Activated CD8-positive, alpha-beta memory T cell treated with anti-CD3 and anti-CD28 coated beads, Interleukin-2, amount 50 U/mL, for 4 hours (primary cell): ENCODE measurements around the gene MAML3.
"Not testable (repeated sequence)": the region's sequence is repeated elsewhere in the genome, so short reads cannot be mapped to it uniquely, and the experiment has no call there.

Experiments used
- DNase-seq: peaks from one replicate; pipeline ENCODE4 v3.0.0-alpha.2; 2020

MAML3 gene

DNA sequence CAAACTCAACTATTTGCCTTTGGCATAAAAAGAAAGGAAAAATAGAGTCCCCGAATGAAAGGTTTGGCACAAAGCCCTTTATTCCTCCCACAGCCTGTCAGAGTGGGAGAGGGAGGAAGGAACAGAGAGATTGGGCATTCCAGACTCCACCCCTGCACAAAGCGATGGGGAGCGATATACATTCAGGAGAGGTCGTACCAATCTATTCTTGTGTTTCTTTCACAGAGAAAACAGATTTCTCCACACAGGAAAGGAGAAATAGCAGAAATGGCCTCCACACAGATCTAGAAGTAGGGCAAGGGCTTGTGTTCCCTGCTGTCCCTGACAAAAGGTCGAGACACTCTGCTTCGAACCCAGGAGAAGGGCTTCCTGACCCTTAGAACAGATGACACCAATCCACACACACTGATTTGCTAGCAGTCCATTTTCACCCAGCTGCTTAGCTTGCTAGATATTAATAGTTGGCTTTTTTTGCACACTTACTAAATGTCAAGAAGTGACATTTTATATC is 197.4 kb downstream of the MAML3 start:
- DNase-seq = no peak

DNA sequence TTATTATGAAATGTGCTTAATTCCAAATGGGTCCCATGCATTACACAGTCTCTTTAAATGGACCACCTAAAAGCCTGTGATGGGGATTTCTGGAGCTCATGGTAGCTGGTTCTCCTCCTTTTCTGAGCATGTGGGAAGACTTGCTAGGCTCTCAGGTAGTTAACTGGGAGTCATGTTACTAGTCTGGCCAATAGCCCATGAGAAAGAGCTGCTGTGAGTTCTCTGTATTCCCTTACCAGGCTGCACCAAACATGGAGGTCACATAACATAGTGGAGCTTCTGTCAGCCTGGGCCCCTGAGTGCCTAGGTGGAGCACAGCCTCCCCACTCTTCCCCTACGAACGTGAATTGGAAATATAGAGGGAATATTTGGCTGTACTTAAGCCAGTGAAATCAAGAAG is 198.4 kb downstream of the MAML3 start:
- no peak for DNase-seq

DNA sequence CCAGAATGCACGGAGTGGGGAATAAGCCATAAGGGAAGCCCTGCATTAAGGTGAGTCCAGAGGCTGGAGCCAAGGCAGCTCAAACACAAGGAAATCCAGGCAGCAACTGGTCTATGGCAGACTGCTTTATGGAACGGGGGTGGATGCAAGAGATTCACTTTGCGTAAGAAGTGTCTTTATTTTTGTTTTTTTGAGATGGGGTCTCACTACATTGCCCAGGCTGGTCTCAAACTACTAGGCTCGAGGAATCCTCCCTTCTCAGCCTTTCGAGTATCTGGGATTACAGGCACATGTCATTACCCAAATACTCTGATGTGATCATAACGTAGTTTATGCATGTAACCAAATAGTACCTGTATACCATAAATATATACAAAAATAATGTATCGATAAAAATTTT is 199.5 kb downstream of the MAML3 start:
- DNase-seq = no peak

DNA sequence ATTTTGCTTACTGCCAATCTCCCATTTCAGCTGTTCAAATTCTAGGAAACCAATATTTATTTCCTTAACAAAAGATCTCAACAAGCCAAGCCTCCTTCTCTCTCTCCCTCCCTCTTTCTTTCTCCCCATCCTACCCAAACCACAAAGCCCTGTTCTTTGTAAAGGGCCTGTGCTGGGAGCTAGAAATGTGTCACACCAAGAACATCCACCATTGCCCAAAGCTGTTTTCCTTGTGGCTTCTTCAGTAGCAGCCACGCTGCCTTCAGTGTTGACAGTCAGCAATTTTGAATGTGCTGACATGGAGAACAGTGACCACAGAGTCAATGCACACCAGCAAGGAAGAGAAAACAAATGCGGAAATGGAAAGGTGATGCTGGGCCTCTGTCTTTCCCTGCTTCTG is 203.0 kb downstream of the MAML3 start:
- DNase-seq = no peak

DNA sequence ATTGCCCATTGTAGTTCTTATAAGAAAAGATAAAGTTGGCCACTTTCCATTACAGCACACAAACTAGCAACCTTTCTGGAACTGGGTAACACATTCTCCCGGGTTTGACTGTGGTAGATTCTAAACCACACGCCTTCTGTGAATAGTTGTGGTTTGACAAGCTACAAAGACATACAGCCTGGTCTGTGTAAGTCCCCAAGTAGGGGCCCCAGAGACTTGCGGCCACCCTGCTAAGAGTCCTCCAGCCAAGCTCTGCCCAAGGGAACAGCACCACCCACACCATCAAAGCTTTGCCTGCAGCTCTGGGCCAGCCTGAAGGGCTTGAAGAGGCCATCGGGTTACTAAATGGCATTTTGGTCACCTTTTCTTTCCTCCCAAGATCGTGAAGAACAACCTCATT is 203.4 kb downstream of the MAML3 start:
- no peak for DNase-seq

DNA sequence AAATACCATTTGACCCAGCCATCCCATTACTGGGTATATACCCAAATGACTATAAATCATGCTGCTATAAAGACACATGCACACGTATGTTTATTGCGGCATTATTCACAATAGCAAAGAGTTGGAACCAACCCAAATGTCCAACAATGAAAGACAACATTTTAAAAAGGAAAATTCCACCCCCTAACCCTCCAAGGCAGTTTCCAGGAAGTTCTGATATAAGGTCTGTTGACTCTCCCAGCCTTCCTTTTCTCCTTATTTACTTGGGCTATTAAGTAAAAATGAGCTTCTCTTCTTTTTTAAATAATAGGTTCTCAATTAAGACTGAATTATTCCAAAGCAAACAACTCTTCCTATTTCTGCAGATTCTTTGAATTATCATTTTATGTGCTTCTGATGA is 209.1 kb downstream of the MAML3 start:
- not testable (repeated sequence) for DNase-seq

DNA sequence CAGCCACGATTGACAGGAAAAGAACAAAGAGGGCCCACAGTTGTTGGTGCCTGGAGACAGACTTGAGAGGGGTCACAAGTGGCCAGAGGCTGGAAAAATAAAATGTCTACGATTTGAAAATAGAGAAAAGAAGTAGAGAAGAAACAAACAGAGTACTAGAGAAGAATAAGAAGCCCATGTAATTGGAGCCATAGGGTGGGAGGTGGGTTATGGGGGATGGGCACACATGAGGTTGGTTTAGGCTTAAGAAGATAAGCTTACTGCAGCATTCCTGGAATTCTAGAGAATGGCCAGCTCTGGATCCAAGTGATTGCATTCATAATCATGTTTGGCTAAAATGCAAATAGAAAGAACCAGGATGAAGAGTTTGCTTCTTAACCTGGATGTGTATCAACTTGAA is 210.7 kb downstream of the MAML3 start:
- no peak for DNase-seq

DNA sequence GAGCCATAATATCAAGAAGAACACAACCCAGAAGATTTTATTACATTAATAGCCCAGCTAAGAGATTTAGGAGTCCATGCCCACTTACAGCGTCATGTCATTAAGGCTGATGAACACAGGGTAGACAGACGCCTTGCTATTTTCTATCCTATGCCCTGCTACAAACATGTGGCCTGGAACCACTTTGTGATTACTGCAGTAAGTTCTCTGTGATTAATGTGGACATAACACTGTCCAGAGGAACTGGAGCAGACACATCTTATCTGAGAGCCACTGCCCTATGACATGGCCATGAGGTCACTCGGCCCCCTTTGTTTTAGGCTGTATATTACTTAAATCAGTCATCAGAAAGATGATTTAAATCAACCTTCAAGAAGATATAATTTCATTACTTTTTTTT is 211.7 kb downstream of the MAML3 start:
- no peak for DNase-seq

DNA sequence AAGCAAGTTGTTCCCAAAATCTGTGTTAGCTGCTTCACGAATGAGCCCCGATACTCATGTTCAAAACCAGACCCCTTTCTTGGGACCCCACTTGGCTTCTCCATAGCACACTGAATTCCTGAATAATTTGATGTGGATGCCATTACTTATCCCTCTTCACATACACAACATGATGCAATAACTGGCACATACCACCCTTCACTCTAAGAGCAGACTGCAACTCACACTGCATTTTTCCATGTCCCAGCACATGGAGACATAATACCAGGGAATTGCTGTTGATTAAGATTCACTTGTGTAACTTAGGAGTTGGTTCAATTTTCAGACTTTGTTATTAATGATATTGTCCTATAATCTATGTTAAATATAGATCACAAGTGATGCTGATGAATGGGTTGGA is 213.4 kb downstream of the MAML3 start:
- DNase-seq = no peak

DNA sequence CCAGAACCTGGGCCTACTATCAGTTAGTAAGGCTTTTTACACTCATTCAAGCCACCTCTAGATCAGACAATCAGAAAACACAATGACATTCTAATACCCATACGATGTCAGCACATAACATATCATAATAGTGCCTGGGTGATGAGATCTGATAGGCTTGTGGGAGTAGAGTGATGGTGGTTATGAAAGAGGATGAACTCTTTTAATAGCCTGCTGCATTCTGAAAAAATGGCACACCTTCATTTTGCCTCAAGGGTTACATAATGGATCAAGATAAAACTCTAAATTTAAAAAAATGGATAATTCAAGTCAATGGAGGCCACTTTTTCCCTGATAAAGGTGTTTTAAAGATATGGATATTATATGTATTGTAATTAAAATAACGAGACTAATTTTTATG is 215.6 kb downstream of the MAML3 start:
- no peak for DNase-seq

DNA sequence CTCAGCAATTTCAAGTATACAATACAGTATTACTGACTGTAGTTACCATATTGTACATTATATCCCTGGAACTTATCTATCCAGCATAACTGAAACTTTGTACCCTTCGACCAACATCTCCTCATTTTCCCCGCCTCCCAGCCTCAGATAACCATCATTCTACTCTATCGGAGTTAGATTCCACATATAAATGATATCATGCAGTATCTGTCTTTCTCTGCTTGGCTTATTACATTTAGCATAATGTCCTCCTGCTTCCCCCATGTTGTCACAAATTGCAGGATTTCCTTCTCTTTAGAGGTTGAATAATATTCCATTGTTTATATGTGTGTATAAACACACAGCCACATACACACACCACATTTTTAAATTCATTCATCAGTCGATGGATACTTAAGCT is 218.1 kb downstream of the MAML3 start:
- no peak for DNase-seq

DNA sequence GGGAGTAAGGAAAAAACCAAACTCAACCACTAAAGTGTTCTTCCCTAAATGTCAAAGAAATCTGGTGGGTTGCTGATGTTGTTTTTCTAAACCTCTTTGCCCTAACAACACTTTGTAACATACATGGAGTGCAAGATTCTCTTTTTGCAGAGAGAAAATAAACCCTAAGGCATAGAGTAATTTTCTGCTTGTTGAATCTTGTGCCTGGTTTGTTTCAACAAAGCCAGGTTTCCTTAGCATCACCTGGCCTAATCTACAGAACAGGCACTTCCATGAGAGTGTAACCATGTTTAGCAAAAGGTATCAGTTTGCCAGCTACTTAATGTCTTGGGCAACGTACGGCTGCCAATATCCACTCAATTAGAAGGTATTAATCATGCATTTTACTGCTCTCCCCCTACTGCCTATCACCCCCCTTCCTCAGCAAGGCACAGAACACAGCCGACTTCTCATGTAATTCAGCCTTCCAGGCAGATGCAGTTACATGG is 219.2 kb downstream of the MAML3 start:
- DNase-seq = no peak

DNA sequence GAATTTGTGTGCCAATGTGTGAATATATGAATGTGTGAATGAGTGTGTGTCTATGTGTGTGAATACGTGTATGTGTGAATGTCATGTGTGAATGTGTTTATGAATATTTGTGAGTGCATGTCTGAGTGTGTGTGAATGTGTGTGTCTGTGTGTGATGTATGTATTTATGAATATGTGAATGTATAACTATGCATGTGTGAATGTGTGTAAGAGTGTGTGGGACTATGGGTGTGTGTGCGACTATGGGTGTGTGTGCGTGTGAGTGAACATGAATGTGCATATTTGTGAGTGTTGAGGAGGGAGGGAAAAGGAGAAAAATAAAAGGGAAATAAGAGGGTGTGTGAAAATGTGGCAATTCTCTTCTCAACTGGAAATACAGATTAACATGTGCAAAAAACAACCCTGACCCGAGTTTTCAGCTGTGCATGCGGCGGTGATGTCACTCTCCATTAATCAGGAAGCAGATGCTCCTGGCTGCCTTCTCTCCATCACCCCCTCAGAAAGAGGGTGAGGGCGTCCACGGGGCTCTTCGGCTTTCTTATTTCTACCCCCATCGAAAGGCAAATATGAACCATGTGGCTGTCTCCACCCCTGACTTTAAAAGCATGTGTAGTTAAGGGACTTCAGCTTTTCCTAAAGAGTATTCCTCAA is 219.8 kb downstream of the MAML3 start:
- DNase-seq = no peak

DNA sequence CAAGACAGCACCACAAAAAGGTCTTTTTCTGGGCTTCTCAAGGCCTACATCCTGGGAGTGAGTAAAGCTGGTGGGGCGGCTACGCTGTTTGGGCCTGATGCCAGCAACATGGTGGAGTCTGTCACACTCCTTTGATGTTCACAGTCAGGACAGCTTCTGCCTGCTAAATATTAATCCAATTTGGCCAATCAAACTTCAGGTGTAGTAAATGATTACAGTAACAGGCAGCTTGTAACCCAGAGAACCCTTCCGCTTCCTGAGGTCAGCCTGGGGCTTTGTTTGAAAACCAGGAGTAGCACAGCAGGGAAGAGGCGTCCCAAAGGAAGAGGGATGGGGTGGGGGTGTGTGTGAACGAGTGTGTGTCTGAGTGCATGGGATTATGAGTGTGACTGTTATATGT is 220.4 kb downstream of the MAML3 start:
- no peak for DNase-seq

DNA sequence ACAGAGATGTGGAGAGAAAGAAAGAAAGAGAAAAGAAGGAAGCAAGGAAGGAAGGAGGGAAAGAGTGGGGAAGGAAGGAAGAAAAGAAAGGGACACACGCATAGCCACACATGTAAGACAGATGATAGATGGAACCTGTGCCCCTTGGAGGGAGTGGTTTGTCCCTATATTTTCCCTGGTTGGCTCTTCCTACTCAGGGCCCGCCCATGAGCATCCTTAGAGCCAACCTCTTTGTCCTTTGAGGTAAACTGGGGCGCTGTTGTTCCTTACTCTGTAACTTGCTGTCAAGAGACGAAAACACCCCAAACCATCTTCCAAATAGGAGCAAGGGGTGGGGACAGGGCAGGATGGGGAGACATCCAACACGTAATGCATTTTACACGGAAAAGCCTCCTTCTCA is 220.9 kb downstream of the MAML3 start:
- DNase-seq = no peak

DNA sequence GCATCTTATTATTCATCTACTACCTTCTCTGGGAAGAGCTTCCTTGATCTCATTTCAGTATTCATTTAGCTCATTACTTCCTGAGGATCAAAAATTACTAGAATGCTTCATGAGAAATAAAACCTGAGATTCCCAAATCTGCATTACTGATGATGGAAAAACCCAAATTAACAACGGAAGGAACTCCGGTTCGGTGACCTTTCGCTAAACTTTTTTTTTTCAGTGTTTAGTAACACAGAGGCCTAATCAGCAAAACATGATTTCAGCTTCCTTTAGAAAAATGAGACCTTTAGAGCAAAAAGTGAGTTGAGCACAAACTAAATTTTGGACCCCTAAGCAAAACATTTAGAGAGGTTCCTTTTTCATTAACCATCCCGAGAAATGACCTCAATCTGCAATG is 229.2 kb downstream of the MAML3 start:
- no peak for DNase-seq

DNA sequence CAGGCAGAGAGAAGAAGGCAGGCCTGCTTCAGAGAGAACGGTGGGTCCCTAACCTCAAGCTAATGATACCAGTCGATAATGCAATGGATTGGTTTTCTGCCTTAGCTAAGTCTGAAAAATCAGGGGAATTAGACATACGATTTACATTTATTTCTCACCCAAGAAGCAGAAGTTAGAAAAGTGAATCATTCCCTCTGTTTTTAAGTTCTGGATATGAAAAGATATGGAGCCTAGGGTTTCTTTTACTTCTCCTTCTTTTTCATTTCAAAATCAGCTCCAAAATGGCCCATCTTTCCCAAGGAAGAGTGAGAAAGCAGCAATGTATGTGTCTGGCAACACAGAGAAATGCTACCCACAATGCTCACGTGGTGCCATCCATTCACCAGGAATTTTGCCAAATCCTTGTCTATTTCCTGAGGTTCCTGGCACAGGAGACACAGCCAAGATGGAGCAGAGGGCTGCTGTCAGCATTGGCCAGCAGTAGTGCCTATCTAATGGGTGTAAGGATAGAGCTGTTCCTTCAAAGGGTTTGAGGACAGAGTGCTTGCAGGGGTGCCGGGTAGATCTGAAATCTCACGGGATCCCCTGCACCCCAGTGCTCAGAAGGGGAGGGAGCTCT is 231.5 kb downstream of the MAML3 start:
- DNase-seq = no peak

DNA sequence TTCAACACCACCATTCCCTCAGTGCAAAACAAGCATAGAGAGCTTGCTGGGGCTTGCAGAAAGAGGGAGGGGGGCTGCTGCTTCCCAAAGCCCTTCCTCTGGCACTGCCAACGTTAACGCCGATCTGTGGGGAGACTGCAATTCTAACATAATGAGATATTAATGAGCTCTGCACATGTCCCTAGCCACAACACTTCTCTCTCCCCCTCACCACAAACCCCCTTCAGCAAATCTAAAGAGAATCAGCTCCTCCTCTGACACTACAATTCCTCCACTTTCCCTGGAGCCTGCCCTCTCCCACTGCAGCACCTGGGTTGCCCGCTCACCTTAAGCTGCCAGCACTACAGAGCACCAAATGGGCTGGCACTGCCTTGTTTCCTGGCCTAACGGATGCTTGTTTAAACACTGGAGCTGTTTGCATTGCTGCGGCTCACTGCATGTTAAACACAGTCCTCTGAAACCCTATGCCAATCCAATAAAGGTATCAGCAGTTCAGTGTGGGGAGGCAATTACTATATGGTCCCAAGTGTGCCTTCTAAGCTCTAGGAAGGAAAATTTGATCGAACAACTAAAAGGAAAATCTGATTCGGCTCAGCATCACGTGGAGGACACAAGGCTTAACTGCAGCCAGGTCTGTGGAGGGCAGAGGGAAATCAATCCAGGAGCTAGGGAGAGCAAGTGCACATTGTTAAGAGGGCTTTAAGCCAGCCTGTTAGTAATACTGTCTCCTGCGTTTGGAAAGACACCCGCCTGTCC is 232.4 kb downstream of the MAML3 start:
- no peak for DNase-seq

DNA sequence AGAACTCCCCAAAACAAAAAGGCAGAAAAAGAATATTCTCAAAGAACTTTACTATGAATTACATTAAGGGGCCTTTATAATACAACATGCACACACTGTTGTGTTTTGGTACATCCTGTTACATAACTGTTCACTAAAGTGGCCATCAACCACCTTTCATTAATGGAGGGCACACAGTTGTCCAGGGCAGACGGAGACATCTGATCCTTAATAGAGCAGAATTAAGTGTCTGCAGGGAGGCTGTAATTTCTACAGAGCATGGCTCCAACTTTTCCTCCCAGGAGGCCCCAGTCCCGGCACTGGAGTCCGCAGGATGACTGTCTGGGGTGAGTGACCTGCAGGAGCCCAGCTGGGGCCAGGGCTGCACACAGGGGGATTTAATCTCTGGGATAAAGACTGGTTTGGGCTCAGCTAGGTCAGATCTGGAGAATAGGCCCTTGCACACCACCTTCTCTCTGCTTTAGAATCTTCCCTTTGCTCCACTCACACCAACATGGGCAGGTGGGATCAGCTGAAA is 233.4 kb downstream of the MAML3 start:
- no peak for DNase-seq

DNA sequence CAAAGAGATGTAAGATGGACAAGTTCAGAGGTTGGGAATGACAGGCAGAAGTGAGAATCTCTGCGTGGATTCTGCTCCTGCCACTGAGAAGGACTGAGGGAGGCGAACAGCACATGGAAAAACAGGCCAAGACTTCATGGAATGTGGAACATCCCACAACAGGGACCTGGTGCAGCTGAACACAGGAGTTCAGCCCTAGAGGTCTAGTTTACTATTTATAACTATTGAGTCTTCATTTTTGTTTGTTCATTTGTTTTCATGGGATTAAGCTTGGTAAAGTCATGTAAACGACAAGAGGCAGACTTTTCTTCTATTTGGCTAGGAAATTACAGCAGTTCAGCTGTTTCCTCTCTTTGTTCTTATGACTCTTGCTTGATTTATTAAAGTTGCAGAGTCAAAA is 234.5 kb downstream of the MAML3 start:
- DNase-seq = no peak

DNA sequence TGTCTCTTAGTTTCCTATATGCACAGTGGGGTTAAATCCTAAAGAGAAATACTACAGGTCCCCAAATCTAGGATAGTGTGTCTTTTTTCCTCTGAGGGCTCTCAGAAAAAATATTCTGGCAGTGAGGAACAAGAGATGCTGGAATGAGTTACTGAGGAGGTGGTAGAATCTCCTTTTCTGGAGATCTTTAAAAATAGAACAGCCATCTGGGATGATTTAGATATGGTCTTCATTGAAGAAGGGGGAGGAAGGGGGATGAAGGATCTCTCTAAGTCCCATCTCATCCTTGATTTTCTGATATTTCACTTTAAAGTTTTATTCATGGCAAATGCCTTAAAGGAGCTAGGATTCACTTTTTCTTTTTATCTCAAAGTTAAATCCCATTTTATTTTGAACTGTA is 235.0 kb downstream of the MAML3 start:
- DNase-seq = no peak

DNA sequence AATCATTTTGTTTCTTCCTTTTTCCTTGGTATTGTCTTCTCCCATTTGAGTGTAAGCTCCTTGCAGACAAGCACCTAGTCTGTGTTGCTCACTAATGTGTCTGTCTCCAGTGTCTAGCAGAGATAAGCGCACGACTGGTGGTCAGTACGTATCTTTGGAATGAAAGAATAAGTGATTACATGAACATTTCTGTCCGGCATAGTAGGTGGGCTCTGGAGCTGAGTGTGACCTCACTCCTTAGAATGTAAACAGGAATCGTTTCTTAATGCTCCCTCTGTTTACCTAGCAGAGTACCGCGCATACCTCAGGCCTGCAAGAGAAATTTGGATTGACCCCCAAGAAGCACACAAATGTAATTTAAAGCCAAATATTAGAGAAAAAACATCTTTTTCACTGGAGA is 235.4 kb downstream of the MAML3 start:
- no peak for DNase-seq

DNA sequence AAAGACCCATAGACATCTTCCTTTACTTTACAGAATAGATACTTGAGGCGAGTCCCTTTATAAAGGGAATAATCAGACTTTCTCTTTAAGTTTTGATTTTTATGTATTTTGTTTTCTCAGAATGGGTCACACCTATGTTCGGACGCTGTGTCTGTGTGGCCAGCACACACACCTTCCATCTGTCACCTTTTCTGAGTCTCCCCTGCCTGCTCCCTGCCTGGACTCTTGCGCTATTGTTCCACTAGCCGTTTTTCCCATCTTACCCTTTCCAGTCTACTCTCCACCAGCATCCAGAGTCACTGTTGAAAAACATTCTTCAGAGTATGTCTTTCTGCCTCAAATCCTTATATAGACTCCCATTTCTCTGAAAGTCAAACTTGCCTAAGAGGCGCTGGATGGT is 236.1 kb downstream of the MAML3 start:
- no peak for DNase-seq

DNA sequence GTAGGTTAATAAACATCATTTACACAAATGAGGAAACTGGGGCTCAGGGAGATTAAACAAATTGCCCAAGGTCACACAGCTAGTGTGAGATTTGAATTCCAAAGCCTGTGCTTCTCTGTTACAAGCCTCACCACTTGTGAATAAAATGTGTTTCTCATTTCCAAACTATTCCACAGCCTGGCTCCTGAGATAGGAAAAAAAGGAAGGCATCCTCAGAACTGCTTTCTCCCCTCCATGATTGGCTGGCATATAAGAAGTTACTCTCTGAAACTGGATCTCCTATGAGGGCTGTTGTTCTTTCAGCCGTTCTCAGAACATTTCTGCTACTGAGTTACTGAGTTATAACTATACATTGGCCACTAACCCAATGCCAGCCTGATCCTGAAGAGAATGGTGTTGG is 237.9 kb downstream of the MAML3 start:
- DNase-seq = no peak
